CMK (cell line): ENCODE data around the gene ZFYVE1.
"Not testable (repeated sequence)": the region's sequence is repeated elsewhere in the genome, so short reads cannot be mapped to it uniquely, and the experiment has no call there.

Experiments
- DNase-seq: peaks from one replicate; pipeline ENCODE4 v3.0.0-alpha.2; 2010; ENCODE audit warnings: low read depth

Gene ZFYVE1

DNA sequence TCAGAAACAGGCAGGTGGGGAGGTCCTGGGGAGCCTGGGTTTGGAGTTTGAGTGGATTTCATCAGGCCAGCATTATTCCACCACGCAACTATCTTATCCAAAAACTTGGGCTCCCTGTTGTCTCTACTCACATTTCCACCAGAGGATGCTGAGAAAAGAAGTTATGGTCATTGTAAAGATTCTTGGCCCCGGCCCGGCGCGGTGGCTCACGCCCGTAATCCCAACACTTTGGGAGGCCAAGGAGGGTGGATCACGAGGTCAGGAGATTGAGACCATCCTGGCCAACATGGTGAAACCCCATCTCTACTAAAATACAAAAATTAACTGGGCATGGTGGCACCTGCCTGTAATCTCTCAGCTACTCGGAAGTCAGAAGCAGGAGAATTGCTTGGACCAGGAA, 70.2 kb downstream of the ZFYVE1 start:
- not testable (repeated sequence) for DNase-seq

DNA sequence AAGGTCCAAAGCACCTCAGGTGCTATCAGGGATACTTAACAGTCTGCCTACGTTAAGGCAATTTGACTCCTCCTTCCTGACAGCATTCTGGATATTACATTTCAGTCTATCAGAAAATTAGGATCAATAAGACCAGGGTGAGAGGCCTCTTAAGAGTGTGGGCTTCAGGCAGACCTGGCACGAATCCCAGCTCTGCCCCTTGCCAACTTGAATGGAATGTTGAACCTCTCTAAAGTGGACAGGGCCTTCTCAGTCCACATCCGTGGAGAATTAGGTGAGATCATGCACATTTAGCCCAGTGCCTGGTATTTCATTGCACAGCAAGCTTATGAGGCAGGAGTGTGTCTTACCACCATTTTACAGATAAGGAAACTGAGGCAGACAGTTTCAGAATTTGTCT, 74.7 kb downstream of the ZFYVE1 start:
- no peak for DNase-seq

DNA sequence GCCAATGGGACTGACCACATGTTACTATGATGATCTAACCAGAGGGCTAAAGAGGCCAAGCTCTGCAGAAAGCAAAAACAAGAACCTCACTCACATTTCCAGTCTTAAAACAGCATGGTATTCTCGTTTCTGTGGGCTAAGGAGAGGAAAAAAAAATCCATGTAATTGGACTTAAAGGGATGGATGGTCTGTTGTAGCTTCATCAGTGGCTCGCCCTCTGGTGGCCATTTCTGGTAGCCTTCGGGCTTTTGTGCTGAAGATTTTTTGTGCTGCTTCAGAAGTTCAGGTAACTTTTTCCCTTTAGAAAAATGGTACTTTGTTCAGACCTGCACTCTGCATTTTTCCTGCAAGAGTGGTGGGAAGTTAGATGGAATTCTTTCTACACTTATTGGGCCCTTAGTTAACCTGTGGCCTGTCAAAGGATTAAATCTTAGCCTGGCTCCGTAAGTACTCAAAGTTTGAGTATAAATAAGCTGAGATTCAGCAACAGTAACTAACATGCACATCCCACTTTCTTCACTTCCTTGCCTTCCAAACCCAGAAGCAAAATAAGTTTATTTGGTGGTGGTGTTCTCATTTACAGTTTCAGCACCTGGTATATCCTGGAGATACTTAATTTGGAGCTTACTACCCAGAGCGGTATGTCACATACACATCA, 78.3 kb downstream of the ZFYVE1 start:
- no peak for DNase-seq

DNA sequence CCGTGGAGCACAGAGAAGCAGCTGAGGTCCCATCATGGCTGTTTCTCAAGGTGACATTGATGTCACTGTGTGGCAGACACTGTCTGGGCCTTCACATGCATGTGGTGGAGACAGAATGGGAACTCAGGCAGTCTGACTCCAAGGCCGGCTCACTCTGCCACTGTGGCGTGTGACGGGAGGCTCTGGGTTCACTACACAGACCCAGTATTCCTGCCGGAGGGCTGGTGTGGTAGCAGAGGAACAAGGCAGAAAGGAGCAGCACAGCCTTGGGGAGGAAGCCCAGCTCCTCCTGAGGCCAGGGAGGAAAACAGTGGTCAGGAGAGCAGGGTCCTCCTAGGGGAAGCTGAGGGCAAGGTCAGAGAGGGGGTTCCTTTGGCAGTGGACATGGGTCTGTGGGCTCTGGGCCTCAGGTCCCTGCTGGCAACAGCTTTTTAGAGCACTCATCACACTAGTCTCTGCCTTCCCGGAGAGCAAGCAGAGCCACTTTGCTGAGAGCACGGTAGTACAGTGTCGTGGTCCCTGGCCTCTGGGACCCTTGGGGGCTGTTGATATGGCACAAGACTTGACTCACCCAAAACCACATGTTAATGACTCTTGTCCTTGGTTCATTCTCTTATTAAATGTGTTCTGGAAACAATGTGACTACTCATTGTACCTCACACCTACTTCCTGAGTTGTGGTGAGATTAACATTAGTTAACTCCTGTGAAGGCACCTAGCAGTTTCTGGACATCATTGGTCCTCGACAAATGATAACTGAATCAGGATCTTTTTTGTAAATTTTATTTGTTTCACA, 79.3 kb downstream of the ZFYVE1 start:
- no peak for DNase-seq

DNA sequence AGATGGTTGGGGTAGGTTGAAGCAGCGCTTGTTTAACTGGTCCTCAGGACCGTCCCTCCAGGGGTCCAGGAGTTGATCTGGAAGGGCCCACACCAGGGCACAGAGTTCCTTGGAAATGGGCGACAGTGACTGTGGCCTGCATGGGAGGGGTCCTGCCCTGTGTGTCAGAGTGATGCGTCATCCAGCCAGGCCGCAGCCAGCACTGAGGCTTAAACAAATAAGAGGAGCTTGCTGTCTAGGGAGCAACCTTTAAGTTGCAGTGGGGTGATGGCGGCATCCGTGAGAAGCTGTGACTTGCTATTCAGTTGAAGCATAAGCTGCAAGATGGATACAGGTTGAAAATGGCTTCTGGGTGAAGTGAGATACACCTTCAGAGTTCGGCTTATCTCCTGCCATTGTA, 80.4 kb downstream of the ZFYVE1 start:
- DNase-seq = no peak

DNA sequence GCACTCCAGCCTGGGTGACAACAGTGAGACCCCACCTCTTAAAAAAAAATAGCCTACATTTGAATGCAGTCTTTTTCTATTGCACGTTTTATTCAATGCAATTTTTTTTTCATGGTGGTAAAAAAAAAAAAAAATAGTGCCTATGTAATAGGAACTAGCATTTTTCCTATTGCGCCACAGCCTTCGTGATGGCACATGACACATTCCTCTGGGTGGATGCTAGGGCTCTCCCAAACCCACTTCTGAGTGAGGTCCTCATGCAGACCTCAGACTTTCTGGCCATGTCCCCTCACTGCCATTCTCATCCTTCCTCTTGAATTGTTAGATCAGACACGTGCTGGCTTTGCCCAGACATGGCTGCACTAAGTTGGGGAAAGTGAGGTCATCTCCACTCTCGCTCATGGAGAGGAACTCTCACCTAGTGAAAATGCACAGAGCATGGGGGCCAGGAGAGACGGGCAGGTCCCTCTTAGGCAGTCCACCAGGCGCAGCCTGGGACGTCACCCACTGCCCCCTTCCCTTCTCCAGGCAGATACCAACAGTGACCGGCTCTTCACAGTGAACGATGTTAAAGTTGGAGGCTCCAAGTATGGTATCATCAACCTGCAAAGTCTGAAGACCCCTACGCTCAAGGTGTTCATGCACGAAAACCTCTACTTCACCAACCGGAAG, 81.4 kb downstream of the ZFYVE1 start:
- DNase-seq = no peak

DNA sequence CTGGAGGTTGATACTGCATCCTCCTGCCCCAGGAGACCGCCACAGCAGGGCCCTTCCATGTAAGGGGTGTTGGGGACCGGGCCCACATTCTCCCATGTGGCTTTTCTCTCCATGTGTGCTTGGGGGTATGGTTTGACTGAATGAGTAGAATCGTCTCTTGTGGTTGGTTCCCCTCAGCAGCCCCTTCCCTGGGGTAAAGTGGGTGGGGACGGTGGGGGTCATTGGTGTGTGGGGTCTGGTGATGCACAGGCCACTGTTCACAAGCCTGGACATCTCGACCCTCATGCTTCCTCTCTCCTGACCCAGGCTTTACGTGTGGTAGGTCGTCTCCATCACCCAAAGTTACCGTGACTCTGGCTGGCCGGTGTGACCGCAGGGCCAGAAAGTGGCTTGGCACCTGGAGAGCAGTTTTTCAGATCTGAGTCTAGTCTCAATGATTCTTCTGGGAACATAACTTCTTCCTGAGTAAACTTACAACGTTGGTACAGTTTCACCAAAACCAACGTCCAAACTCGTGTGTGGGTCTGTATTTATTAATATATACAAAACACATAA, 83.0 kb downstream of the ZFYVE1 start:
- DNase-seq = no peak

DNA sequence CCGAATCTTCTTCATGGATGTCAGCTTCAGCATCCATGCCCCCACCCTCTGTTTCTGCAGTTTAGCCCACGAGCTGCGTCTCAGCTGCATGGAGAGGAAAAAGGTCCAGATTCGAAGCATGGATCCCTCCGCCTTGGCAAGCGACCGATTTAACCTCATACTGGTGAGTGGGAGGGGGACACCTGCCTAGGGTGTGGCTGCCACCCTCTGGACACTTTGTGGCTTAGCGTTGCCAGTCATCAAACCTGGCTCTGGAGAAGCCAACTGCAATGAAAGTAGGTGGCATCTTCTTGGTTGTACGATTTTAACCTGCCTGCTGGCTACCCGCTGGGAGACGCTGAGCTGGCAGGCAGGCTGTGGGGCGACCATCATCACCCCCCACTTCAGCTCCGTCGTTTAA, 84.0 kb downstream of the ZFYVE1 start:
- DNase-seq = no peak

DNA sequence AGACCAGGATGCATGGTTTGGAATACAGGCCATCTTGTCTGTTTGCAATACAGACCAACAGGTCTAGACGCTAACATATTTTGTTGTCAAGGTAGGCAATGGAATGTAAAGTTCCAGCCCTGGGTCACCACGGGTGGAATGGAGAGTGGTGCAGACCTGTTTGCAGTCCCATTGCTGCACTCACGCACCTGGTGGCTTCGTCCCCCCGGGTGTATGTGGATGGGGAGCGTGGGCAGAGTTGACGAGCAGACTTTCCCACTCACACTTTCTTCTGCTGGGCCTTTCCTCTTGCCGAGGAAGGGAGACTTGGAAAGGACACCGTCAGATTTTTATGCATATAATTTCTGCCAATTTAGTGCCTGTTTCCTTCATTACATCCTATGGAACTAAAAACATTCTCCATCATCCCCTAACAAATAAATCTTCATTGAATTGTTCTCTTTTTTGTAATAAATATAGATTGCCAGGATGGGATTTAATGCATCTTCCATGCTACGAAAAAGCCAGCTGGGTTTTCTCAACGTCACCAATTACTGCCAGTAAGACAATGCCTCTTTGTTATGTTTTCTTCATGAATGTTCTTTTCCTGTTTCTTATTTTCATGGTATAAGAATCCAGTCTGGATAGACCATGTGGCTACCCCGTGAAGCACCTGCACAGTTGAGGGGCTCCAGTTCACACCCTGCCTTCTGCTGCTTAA, 85.5 kb downstream of the ZFYVE1 start:
- DNase-seq = no peak

DNA sequence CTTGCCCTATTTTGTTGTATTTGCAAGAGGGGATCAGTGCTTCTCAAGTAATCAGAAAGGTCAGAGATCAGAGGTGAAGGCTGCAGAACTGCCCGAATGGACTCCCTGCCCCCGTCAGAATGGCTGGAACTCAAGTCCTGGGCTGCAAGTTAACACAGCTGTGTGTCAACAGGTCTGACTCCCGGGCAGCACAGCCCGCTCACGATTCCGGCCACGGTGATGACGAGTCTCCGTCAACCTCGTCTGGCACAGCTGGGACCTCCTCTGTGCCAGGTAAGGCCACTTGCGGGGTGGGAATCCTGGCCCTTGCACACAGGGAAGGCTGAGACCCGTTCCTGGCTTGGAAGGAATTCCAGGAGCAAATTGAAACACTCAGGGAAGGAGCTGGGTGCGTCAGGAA, 87.3 kb downstream of the ZFYVE1 start:
- no peak for DNase-seq

DNA sequence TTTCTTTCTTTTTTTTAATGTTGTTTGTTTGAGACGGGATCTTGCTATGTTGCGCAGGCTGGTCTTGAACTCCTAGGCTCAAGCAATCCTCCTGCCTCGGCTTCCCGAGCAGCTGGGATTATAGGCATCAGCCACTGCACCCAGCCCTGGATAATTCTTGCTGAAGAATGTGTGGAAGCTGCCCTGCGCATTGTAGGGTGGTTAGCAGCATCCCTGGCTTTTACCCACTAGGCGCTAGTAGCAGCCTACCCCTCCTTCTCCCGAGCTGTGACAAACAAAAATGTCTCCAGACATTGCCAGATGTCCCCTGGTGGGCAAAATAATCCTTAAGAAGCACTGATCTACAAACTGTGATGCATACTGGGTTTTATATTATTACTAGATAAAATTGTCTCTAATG, 94.0 kb downstream of the ZFYVE1 start:
- DNase-seq = no peak

DNA sequence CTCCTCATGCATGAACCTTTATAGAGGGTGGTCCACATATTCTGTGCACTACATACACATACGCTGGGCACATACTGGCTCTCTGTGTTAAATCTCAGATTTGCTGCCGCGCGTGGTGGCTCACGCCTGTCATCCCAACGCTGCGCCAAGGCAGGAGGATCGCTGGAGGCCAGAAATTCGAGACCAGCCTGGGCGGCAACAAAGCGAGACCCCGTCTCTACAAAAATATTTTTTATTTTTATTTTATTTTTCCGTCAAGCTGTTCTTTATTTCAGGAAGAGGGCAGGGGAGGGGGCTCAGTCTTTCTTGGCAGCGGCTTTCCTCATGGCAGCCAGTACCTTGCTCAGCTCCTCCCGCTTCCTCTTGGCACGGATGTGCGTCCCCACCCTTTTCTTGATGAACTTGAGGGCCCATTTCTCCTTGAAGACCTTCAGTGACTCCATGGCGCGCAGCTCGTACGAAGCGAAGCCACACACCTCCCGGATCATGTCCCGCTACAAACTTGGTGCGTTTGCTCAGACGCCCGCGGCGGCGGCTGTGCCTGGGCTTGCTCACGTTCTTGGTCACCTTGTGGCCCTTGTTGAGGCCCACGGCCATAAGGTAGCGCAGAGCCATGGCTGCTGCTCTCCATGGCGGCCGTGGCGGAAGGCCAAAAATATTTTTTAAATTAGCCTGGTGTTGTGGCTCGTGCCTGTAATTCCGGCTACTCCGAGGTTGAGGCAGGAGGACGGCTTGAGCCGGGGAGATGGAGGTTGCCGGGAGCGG, 97.4 kb downstream of the ZFYVE1 start:
- no peak for DNase-seq

DNA sequence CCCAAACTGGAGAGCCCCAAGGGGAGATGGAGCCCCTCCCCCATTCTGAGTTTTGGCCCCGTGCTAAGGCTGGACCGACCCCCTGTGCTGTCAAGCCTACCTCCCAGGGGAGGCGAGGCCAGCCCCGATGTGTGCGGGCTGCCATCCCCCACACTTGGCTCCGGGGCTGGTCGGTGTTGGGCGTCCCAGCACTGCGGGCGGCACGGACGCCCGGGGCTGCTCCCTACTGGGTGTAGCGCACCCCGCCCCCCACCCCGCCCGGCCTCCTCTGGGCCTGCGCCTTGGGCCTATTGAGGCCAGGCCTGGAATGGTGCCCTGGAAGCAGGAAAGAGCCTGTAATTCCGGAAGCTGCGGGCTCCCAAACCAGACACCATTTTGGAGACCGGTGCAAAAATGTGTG, 98.0 kb downstream of the ZFYVE1 start:
- DNase-seq = no peak

DNA sequence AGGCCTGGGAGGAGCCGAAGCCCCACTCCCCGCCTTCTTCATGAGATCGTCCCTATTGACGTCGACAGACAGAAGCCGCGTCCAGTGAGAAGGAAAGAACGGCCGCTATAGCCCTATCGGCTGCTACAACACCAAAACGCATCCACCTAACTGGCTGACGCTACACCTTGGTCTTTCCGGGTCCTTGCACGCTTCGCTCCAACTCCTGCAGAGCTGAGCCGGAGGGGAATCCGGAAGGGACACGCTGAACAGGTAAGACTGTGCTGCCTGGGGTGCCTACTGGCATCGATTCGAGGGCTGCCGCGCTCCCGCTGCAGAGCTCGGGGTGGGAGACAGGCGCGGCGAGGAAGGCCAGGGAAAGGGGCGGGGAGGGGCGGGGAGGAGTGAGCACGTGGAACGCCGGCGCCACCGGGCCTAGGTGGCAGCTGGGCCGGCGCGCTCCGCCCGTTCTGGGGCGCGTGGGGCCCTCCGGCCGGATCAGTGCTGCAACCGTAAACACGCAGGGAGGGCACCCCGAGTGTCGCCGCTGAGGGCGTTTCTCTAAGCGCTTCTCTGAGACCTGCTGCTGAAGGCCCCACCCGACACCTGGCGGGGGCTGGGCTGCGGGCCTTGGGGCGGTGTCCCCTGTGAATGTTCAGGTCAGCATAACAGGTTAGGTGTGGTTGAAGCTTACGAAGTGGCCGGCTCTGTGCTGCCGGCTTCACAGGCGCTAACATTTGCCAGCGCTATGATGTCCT, 100.4 kb downstream of the ZFYVE1 start, which contains the start of gene DCAF4:
DCAF4 (plus strand) TSS at position 173 of the 737 bp plus-strand sequence. CDS start 11,515 bp downstream, outside the sequence.
- DNase-seq = peak; percentile 91

DNA sequence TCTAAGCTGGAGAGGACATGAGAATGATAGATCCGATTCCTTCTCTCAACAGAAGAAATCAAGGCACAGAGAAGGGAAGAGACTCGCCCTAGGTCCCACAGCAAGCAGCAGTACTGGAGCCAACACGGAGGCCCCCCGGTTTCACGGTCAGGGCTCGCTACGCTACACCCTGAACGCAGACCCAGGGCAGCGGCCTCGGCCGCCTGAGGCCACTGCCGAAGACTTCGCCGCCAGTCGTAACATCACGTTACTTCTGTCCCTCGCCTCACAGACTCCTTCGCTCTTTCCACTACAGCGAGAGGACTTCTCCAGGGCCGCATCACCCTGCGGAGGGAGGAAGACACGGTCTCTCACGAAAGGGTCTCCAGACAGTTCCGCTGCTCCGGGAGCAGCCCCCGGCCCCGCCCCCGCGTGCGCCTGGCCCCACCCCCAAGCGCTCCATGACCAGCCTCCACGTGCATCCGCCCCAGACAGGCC, 101.1 kb downstream of the ZFYVE1 start:
- no peak for DNase-seq

DNA sequence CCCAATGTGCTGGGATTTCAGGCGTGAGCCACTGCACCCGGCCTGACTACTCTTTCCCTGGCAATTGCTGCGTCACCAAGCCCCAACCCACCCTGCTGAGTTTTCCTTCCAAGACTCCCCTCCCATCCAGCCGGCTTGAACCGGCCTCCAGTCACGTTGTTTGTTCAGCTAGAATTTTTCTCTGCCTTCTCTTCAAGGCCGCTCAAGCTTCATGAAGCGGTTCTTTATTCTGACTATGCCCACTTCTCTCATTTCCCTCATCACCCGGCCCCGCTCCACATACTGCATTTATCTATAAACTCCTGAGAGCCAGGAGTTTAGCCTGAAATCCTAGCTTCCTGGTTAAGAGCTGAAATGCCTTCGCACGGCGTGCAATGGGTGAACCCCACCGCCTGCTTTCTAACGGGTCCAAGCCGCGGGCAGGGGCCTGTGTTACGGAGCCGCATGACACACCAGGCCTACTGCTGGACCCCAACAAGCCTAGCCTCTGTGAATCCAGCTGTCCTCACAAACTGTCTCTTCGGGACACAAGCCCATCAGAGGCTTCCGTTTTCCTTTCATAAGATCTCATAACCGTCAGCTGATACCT, 101.6 kb downstream of the ZFYVE1 start:
- no peak for DNase-seq

DNA sequence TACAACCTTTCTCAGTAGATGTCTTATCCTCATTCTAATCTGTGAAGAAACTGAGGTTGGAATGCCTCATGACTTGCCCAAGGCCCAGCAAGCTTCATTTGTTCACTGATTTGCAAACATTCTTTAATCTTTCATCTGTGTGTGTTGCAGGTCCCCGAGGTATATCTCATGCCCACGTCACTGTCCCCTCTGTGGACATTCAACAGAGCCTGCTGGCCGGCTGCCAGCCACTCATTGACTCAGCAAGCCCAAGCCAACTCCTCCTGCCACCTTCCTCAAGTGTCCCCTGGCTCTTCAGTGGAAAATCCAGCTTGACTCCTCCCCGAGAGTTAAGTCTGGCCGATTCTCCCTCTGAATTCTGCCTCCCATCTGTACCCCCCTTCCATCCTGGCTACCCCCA, 102.6 kb downstream of the ZFYVE1 start:
- DNase-seq = no peak

DNA sequence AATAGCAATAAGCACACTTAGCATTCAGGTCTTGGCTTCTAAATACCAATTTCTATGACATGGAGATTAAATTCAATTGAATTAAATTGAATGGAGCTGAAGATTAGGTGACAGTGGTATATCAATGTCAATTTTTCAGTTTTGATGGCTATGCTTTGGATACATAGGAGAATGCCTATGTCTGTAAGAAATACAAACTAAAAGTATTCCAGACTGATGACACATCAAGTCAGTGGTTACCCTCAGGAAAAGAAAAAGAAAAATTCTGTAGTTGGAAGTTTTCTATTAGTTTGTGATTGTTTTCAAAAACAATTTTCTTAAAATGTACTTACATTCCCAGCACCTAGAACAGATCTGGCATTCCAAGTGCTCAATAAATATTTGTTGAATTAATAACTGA, 105.5 kb downstream of the ZFYVE1 start:
- DNase-seq = no peak

DNA sequence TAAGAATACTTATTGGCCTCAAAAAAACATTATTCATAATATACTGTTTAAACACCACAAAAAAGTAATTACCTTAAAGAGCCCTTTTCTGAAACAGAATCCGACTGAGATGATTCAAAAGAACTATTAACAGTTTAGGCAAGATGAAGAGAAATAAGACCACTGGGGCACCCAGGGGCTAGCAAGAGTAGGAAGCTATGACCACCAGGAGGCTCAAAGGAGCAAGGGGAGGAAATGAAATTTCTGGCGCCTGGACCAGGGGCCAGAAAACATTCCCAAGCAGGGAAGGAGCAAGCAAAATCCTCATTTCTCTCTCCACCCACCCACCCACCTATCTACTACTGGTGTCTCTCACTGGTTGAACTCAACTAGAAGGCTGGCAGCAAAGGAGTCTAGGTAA, 106.9 kb downstream of the ZFYVE1 start:
- no peak for DNase-seq
